ENCODE data around the gene CFAP97.

- TF ChIP-seq, protein P1, sequence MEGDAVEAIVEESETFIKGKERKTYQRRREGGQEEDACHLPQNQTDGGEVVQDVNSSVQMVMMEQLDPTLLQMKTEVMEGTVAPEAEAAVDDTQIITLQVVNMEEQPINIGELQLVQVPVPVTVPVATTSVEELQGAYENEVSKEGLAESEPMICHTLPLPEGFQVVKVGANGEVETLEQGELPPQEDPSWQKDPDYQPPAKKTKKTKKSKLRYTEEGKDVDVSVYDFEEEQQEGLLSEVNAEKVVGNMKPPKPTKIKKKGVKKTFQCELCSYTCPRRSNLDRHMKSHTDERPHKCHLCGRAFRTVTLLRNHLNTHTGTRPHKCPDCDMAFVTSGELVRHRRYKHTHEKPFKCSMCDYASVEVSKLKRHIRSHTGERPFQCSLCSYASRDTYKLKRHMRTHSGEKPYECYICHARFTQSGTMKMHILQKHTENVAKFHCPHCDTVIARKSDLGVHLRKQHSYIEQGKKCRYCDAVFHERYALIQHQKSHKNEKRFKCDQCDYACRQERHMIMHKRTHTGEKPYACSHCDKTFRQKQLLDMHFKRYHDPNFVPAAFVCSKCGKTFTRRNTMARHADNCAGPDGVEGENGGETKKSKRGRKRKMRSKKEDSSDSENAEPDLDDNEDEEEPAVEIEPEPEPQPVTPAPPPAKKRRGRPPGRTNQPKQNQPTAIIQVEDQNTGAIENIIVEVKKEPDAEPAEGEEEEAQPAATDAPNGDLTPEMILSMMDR (conservative IDR thresholded peaks at IDR 0.05; ENCODE audit: low read depth, low read length): no peak
- no peak for TF ChIP-seq EZH2 (IDR thresholded peaks at IDR 0.05; ENCODE audit: low read length, unreplicated experiment)
Observed at GRCh38 chr4:185196437-185196836, 7.4 kb downstream of the CFAP97 start.

Measured in PC-3 (cell line).